ENCODE results near the gene DLEC1.
A peak's percentile ranks its signal among the peaks of the same experiment; 100 is the strongest.
"Not testable (repeated sequence)": the region's sequence is repeated elsewhere in the genome, so short reads cannot be mapped to it uniquely, and the experiment has no call there.

The DLEC1 gene

GRCh38 chr3:38133557-38134405 is 94.8 kb downstream of the DLEC1 start:
- Histone ChIP-seq H3K9me3 (ENCODE audit: control insufficient read depth, insufficient read depth, low read length) (no peaks in the 10 kb centered on the region), H3K36me3 (ENCODE audit: control insufficient read depth, insufficient read depth, low read length) (peaks cover 3% of the 10 kb centered on the region), H3K27ac (ENCODE audit: low read length) (no peak overlapping the region), H3K4me1 (ENCODE audit: control insufficient read depth, insufficient read depth, low read length) (peaks cover 2% of the 10 kb centered on the region; the same call in 1 of the 2 replicates), H3K27me3 (ENCODE audit: control insufficient read depth, insufficient read depth, low read length) (no peaks in the 10 kb centered on the region), H3K4me3 (ENCODE audit: low read length) (no peak overlapping the region)
- no CpG with 5 or more reads among the region's 10 CpGs for WGBS (ENCODE audit: insufficient coverage, insufficient read length)
- no peak for DNase-seq (ENCODE audit: low read depth, low spot score)

GRCh38 chr3:38134517-38135143 is 95.6 kb downstream of the DLEC1 start:
- no CpG with 5 or more reads among the region's 10 CpGs for WGBS (ENCODE audit: insufficient coverage, insufficient read length)

GRCh38 chr3:38135621-38136277 is 96.7 kb downstream of the DLEC1 start:
- not testable (repeated sequence) for DNase-seq (ENCODE audit: low read depth, low spot score); H3K4me1 ChIP-seq (ENCODE audit: control insufficient read depth, insufficient read depth, low read length); H3K27me3 ChIP-seq (ENCODE audit: control insufficient read depth, insufficient read depth, low read length); H3K9me3 ChIP-seq (ENCODE audit: control insufficient read depth, insufficient read depth, low read length); H3K27ac ChIP-seq (ENCODE audit: low read length); H3K36me3 ChIP-seq (ENCODE audit: control insufficient read depth, insufficient read depth, low read length)
- H3K4me3 ChIP-seq (ENCODE audit: low read length): peak overlapping the region; percentile 99; the same call in 1 of the 2 replicates
- WGBS (ENCODE audit: insufficient coverage, insufficient read length): no CpG with 5 or more reads among the region's 10 CpGs

More at GRCh38 chr3:38134517-38135143, 95.6 kb downstream of the DLEC1 start:
- H3K27ac ChIP-seq (ENCODE audit: low read length); H3K9me3 ChIP-seq (ENCODE audit: control insufficient read depth, insufficient read depth, low read length); H3K36me3 ChIP-seq (ENCODE audit: control insufficient read depth, insufficient read depth, low read length); H3K27me3 ChIP-seq (ENCODE audit: control insufficient read depth, insufficient read depth, low read length); H3K4me3 ChIP-seq (ENCODE audit: low read length); DNase-seq (ENCODE audit: low read depth, low spot score); H3K4me1 ChIP-seq (ENCODE audit: control insufficient read depth, insufficient read depth, low read length): not testable (repeated sequence)

GRCh38 chr3:38136393-38136776 is 97.4 kb downstream of the DLEC1 start:
- Histone ChIP-seq H3K36me3 (ENCODE audit: control insufficient read depth, insufficient read depth, low read length) (peaks cover 4% of the 10 kb centered on the region), H3K9me3 (ENCODE audit: control insufficient read depth, insufficient read depth, low read length) (no peaks in the 10 kb centered on the region), H3K4me3 (ENCODE audit: low read length) (peak overlapping the region; percentile 99), H3K27ac (ENCODE audit: low read length) (no peak overlapping the region), H3K27me3 (ENCODE audit: control insufficient read depth, insufficient read depth, low read length) (no peaks in the 10 kb centered on the region), H3K4me1 (ENCODE audit: control insufficient read depth, insufficient read depth, low read length) (peaks cover 4% of the 10 kb centered on the region; the same call in 1 of the 2 replicates)
- no CpG with 5 or more reads among the region's 20 CpGs for WGBS (ENCODE audit: insufficient coverage, insufficient read length)
- DNase-seq (ENCODE audit: low read depth, low spot score): no peak

- H3K4me1 ChIP-seq (ENCODE audit: control insufficient read depth, insufficient read depth, low read length): peaks cover 4% of the 10 kb centered on the region; the same call in 1 of the 2 replicates
- peak; percentile 99 for DNase-seq (ENCODE audit: low read depth, low spot score)
- peaks cover 6% of the 10 kb centered on the region for H3K36me3 ChIP-seq (ENCODE audit: control insufficient read depth, insufficient read depth, low read length)
- no peak within 1 kb of the TSS for H3K27ac ChIP-seq (ENCODE audit: low read length)
- H3K4me3 ChIP-seq (ENCODE audit: low read length): peak within 1 kb of the TSS; percentile 99
- no peaks in the 10 kb centered on the region for H3K9me3 ChIP-seq (ENCODE audit: control insufficient read depth, insufficient read depth, low read length)
- no CpG with 5 or more reads among the region's 66 CpGs for WGBS (ENCODE audit: insufficient coverage, insufficient read length)
- no peaks in the 10 kb centered on the region for H3K27me3 ChIP-seq (ENCODE audit: control insufficient read depth, insufficient read depth, low read length)
Observed at GRCh38 chr3:38136777-38137614, 98.0 kb downstream of the DLEC1 start, which contains the start of gene ACAA1. TSS of gene ACAA1 (minus strand) at chr3:38137127. CDS start at chr3:38137035, 92 bp downstream.

GRCh38 chr3:38137615-38138348 is 98.8 kb downstream of the DLEC1 start:
- no peaks in the 10 kb centered on the region for H3K27me3 ChIP-seq (ENCODE audit: control insufficient read depth, insufficient read depth, low read length)
- DNase-seq (ENCODE audit: low read depth, low spot score): no peak
- no peaks in the 10 kb centered on the region for H3K9me3 ChIP-seq (ENCODE audit: control insufficient read depth, insufficient read depth, low read length)
- no CpG with 5 or more reads among the region's 22 CpGs for WGBS (ENCODE audit: insufficient coverage, insufficient read length)
- H3K4me1 ChIP-seq (ENCODE audit: control insufficient read depth, insufficient read depth, low read length): peaks cover 4% of the 10 kb centered on the region; the same call in 1 of the 2 replicates
- no peak overlapping the region for H3K27ac ChIP-seq (ENCODE audit: low read length)
- H3K36me3 ChIP-seq (ENCODE audit: control insufficient read depth, insufficient read depth, low read length): peaks cover 6% of the 10 kb centered on the region
- peak overlapping the region; percentile 76; the same call in 1 of the 2 replicates for H3K4me3 ChIP-seq (ENCODE audit: low read length)

- Histone ChIP-seq H3K27ac (ENCODE audit: low read length) (no peak within 1 kb of the TSS), H3K27me3 (ENCODE audit: control insufficient read depth, insufficient read depth, low read length) (no peaks in the 10 kb centered on the region), H3K4me3 (ENCODE audit: low read length) (peak within 1 kb of the TSS; percentile 76), H3K36me3 (ENCODE audit: control insufficient read depth, insufficient read depth, low read length) (peaks cover 6% of the 10 kb centered on the region), H3K4me1 (ENCODE audit: control insufficient read depth, insufficient read depth, low read length) (peaks cover 4% of the 10 kb centered on the region; the same call in 1 of the 2 replicates), H3K9me3 (ENCODE audit: control insufficient read depth, insufficient read depth, low read length) (no peaks in the 10 kb centered on the region)
- no CpG with 5 or more reads among the region's 65 CpGs for WGBS (ENCODE audit: insufficient coverage, insufficient read length)
- DNase-seq (ENCODE audit: low read depth, low spot score): no peak
Observed at GRCh38 chr3:38138349-38139190, 99.6 kb downstream of the DLEC1 start, which contains the start of gene MYD88. TSS of gene MYD88 (plus strand) at chr3:38138661. CDS start at chr3:38138701, 40 bp downstream.

GRCh38 chr3:38139191-38139590 is 100.2 kb downstream of the DLEC1 start:
- Histone ChIP-seq H3K27ac (ENCODE audit: low read length) (no peak overlapping the region), H3K4me1 (ENCODE audit: control insufficient read depth, insufficient read depth, low read length) (peaks cover 4% of the 10 kb centered on the region; the same call in 1 of the 2 replicates), H3K9me3 (ENCODE audit: control insufficient read depth, insufficient read depth, low read length) (no peaks in the 10 kb centered on the region), H3K27me3 (ENCODE audit: control insufficient read depth, insufficient read depth, low read length) (no peaks in the 10 kb centered on the region), H3K4me3 (ENCODE audit: low read length) (peak overlapping the region; percentile 76; the same call in 1 of the 2 replicates), H3K36me3 (ENCODE audit: control insufficient read depth, insufficient read depth, low read length) (peaks cover 6% of the 10 kb centered on the region; the same call in 1 of the 2 replicates)
- no peak for DNase-seq (ENCODE audit: low read depth, low spot score)
- WGBS (ENCODE audit: insufficient coverage, insufficient read length): no CpG with 5 or more reads among the region's 8 CpGs

Data from iPS DF 6.9 (cell line).